ENCODE data around the gene MRPL16.

MRPL16 gene

GRCh38 chr11:59773083-59773440 lies 37.5 kb downstream of the MRPL16 start:
- no peak for DNase-seq (ENCODE audit: low read depth in 2 of 3, low spot score in 2 of 3)

DNA sequence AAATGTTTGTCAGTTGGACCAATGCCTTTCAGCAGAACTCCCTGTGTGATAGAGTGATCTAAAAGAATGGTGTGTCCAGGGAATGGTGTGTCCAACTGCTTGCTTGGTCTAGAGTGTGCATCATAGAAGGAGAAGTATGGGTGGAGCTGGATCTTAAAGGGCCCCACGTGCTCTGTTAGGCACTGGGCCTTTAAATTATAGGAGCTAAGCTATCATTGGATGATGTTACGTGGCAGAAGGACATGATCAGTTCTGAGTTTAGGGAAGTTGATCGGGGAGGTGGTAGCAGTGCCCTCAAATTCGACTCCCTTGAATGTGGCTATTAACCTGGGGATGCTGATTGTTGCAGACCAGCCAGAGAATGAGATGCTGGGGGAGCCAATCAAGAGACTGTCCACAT lies 39.0 kb downstream of the MRPL16 start:
- no peak for DNase-seq (ENCODE audit: low read depth in 2 of 3, low spot score in 2 of 3)

DNA sequence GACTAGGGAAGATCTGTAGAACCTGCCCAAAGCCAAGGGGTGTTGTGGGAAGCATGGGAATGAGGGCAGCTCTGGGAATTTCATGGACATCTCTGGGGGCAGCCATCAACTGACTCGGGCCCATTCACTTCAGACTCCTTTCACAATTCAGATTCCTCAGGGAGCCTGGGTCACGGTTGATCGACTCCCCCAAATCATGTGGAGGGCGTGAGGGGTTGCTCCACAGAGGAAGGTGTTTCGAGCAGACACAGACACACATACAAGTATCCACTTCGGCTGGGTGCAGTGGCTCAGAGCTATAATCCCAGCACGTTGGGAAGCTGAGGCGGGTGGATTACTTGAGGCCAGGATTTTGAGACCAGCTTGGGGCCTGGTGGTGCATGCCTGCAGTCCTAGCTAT lies 39.7 kb downstream of the MRPL16 start:
- DNase-seq (ENCODE audit: low read depth in 2 of 3, low spot score in 2 of 3) = no peak

DNA sequence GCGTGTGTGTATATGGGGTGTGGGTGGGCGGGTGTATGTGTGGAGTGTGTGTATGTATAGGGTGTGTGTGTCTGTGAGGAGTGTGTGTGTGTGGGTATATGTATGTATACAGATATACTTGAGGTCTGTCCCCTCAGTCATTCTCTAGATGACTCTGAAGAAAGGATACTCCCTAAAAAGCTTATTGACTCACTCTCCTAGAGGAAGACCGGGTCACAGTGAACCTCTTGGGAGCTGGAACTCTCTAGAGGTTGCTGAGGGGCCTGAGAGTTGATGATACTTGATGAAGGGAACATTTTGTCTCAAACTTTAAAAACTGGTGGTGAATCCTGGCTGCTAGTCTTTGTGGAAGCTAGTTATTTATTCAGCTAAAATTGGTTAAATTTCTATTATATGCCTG lies 40.3 kb downstream of the MRPL16 start:
- no peak for DNase-seq (ENCODE audit: low read depth in 2 of 3, low spot score in 2 of 3)

- no peak for DNase-seq (ENCODE audit: low read depth in 2 of 3, low spot score in 2 of 3)
Measured at GRCh38 chr11:59769828-59770227, 40.8 kb downstream of the MRPL16 start.

- no peak for DNase-seq (ENCODE audit: low read depth in 2 of 3, low spot score in 2 of 3)
Measured at GRCh38 chr11:59769111-59769510, 41.5 kb downstream of the MRPL16 start.

DNA sequence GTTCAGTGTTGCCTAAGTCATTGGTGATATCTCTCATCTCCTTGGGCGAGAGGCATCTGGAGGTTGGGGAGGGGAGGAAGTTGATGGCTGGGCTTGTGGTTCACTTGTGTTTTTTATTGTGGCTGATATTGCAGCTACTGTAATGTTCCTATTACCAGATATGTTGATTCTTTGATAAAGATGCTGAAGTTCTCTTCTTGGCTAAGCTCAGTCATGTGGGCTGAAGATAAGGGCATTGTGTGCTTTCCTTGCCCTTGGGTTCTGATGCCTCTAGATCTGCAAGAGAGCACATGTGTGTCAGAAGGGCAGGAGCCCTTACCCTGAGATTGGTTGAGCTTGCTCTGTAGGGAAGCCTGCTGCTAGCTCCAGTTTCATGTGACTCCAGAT lies 43.4 kb downstream of the MRPL16 start:
- no peak for DNase-seq (ENCODE audit: low read depth in 2 of 3, low spot score in 2 of 3)

GRCh38 chr11:59766542-59767224 lies 43.9 kb downstream of the MRPL16 start:
- DNase-seq (ENCODE audit: low read depth in 2 of 3, low spot score in 2 of 3) = no peak

DNA sequence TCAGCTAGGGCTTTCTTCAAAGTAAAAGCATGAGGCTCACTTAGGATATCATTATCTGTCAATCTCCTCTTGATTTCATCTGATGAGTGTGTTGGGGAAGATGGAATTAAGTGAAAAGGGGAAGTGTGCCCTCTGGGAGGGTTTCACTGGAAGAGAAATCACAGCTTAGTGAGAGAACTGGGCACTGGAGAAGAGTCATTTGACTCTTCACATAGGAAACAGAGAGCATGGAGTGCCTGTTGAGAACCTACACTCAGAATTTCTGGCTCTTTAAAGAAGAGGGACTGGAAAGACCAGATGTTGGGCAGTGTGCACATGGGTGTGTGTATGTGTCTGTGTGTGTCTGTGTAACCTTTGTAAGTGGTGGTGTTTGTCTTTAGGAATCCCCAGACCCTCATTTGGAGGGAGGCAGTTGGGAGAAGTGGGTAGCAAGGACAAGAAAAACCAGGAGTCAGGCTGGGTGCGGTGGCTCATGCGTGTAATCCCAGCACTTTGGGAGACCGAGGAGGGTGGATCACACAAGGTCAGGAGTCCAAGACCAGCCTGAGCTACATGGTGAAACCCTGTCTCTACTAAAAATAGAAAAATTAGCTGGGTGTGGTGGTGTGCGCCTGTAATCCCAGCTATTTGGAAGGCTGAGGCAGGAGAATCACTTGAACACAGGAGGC lies 45.4 kb downstream of the MRPL16 start:
- DNase-seq (ENCODE audit: low read depth in 2 of 3, low spot score in 2 of 3) = no peak

DNA sequence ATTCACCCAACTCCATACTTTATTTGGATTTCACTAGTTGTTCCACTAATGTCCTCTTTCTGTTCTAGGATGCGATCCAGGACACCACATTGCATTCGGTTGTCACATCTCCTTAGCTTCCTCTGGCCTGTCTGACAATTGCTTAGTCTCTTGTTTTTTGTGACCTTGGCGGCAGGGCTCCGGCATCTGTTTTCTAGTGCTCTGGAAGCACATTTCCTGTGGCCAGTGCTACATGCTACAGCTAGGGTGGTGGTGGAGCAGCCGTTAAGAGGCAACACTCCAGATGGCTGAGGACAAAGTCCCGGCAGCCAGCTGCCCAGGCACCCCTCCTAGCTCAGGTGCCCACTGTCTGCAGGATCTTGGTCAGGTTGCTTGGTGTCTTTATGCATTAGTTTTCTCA lies 48.6 kb downstream of the MRPL16 start:
- no peak for DNase-seq (ENCODE audit: low read depth in 2 of 3, low spot score in 2 of 3)

- DNase-seq (ENCODE audit: low read depth in 2 of 3, low spot score in 2 of 3) = no peak
Measured at GRCh38 chr11:59760771-59761170, 49.8 kb downstream of the MRPL16 start.

GRCh38 chr11:59759900-59760299 lies 50.7 kb downstream of the MRPL16 start:
- no peak for DNase-seq (ENCODE audit: low read depth in 2 of 3, low spot score in 2 of 3)

- DNase-seq (ENCODE audit: low read depth in 2 of 3, low spot score in 2 of 3) = no peak
Measured at GRCh38 chr11:59758401-59759037, 52.1 kb downstream of the MRPL16 start.

GRCh38 chr11:59756845-59757244 lies 53.7 kb downstream of the MRPL16 start:
- no peak for DNase-seq (ENCODE audit: low read depth in 2 of 3, low spot score in 2 of 3)

DNA sequence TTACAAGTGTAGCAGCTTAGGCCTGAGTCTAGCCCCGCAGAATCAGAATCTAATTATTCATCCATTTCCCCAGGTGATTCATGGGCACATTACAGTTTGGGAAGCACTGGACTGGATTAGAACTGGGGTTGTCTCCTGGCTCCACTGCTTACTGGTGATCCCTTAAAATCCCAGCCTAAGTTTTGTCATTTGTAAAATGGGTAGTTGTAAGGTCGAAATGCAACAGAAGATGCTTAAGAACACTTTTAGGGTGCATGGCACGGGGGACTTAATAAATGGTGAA lies 54.1 kb downstream of the MRPL16 start:
- DNase-seq (ENCODE audit: low read depth in 2 of 3, low spot score in 2 of 3) = no peak

Measured in activated CD8-positive, alpha-beta memory T cell treated with anti-CD3 and anti-CD28 coated beads for 48 hours (primary cell).